AG08396 (cell line): Measurements from ENCODE around the gene DIABLO.
A peak's percentile ranks its signal among the peaks of the same experiment; 100 is the strongest.
"Not testable (repeated sequence)": the region's sequence is repeated elsewhere in the genome, so short reads cannot be mapped to it uniquely, and the experiment has no call there.

Experiments used
- DNase-seq: peaks from one replicate; pipeline ENCODE4 v3.0.0; 2012; ENCODE audit warnings: low spot score, mixed read lengths

DIABLO gene

DNA sequence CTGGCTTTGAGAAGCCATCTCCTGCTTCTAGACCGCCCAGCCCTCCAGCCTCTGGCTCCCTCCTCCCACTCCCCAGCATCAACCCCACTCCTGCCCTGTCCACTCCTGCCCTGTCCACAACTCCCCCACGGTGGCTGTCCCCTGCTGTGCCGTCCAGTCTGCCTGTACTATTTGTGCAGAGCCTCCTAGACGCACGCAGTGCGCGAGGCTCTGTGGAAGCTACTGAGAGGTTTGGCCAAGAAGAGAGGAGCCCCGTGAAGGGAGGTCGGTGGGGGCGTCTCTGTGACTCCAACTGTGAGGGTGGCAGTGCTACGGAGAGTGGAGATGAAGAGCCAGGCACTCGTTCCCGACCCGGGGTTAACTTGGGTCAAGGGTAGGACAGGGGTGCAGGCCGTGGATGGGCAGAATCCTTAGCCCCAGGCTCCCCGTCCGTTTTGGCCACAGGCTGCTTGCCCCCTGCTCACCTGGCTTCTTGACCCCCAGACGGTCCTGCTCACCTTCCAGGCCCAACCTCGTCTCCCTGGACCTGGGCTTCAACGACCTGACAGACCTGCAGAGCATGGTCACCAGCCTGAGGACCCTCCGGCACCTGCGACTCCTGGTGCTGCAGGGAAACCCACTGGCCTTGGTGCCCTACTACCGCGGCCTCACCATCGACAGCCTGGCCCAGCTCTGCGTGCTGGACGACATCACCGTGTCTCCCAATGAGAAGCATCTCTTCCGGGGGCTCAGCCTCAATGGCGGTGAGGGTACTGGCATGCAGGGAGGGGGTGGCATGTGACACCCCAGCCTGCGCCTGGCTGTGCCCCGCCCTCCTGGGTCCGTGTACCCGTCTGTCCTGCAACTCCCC lies 36.0 kb downstream of the DIABLO start:
- no peak for DNase-seq

DNA sequence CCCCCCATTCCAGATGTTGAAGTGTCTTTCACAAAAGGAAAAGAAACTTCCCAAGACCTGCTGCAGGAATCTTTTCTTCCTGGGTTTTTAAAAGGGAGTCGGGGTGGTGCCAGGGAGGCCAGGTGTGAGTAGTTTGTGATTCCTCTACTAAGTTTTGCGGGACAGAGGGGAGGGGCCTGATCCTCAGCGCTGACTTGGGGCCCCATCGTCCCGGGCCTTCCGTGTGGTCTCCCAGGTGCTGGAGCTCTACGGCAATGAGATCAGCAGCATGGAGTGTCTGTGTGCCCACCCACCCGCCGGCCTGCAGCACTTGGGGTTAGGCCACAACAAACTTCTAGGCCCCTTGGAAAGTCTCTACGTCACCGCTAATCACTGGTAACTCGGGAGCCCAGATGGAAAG lies 38.4 kb downstream of the DIABLO start:
- DNase-seq, result no peak

DNA sequence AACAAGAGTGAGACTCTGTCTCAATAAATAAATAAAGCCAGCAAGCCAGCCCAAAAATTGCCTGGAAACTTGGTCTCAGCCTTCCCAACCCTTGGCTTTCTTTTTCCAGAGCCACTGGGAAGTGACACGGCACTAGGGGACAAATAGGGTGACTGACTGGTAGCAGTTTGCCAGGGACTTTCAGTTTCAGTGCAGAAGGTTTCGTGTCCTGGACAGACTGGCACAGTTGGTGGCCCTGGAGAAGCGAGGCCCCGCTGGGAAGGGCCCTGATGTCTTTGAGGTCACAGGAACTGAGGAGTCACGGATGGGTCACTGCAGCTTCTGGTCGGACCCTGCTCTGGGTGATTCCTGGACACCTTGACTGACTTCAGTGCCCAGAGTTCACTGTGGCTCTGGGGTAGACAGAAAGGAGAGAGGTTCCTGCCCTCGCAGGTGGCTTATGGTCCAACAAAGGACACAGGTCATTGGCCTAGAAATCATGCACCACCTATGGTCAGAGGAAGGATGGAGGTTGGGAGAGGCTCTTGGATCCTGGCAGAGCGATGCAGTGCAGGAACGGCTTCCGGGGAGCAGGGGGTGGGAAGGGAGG lies 40.3 kb downstream of the DIABLO start:
- DNase-seq, result no peak

GRCh38 chr12:122185079-122185478 lies 40.8 kb downstream of the DIABLO start:
- no peak for DNase-seq

- no peak for DNase-seq
Observed at GRCh38 chr12:122184517-122184916, 41.3 kb downstream of the DIABLO start.

GRCh38 chr12:122183588-122183940 lies 42.3 kb downstream of the DIABLO start:
- no peak for DNase-seq

GRCh38 chr12:122182887-122183587 lies 42.8 kb downstream of the DIABLO start, which contains the start of gene LRRC43:
Gene LRRC43, plus strand, starts transcription at chr12:122183123. Its CDS starts 22 bp downstream, at chr12:122183145.
- peak; percentile 50 for DNase-seq

- DNase-seq, result not testable (repeated sequence)
Observed at GRCh38 chr12:122176473-122176872, 49.4 kb downstream of the DIABLO start.

DNA sequence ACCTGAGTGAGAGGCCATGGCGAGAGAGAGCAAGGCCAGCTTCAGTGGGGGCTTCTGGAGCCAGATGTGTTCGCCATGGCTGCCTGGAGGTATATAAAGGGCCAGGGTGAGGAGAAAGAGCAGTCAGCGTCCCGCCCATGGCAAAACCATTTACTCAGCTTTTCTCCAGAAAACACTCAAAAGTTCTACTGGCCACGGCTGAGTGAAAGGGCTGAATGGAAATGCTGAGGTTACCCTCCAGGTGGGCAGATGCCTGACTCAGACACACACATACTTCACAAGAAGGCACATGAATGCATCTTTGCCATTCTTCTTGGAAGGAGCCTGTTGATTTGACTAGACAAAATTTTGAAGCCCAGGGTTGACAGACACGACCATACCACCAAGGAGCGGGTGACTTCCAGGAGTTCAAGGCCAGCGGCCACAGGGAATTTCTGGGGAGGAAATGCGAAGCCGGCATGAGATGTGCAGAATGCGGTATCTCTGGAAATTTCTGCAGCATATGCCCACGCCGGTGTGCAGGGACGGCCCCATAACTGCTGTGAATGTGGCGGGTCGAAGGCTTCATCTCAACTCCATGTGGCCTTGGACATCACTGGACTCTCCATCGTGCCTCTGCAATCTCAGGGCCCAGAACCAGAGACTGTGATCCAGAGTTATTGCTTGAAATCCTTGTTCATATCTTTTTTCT lies 51.6 kb downstream of the DIABLO start, which contains the start of gene IL31:
Gene IL31 (minus strand): TSS at position 67 of the 691 bp plus-strand sequence. CDS start 49 bp downstream, at position 18.
- no peak for DNase-seq

GRCh38 chr12:122172262-122172939 lies 53.5 kb downstream of the DIABLO start:
- no peak for DNase-seq

DNA sequence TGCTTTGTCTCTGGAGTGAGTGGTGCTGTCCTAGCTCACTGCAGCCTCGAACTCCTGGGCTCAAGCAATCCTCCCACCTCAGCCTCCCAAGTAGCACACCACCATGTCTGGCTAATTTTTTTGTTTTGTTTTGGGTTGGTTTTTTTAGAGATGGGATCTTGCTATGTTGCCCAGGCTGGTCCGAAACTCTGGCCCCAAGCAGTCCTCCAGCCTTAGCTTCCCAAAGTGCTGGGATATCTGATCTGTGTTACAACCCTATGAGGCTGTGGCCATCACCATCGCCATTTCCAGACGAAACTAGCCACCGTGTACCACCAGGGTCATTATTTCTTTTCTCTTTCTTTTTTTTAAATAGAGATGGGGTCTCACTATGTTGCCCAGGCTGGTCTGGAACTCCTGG lies 54.5 kb downstream of the DIABLO start:
- no peak for DNase-seq

GRCh38 chr12:122168492-122168891 lies 57.4 kb downstream of the DIABLO start:
- no peak for DNase-seq

- DNase-seq, result no peak
Observed at GRCh38 chr12:122167356-122167925, 58.4 kb downstream of the DIABLO start.

DNA sequence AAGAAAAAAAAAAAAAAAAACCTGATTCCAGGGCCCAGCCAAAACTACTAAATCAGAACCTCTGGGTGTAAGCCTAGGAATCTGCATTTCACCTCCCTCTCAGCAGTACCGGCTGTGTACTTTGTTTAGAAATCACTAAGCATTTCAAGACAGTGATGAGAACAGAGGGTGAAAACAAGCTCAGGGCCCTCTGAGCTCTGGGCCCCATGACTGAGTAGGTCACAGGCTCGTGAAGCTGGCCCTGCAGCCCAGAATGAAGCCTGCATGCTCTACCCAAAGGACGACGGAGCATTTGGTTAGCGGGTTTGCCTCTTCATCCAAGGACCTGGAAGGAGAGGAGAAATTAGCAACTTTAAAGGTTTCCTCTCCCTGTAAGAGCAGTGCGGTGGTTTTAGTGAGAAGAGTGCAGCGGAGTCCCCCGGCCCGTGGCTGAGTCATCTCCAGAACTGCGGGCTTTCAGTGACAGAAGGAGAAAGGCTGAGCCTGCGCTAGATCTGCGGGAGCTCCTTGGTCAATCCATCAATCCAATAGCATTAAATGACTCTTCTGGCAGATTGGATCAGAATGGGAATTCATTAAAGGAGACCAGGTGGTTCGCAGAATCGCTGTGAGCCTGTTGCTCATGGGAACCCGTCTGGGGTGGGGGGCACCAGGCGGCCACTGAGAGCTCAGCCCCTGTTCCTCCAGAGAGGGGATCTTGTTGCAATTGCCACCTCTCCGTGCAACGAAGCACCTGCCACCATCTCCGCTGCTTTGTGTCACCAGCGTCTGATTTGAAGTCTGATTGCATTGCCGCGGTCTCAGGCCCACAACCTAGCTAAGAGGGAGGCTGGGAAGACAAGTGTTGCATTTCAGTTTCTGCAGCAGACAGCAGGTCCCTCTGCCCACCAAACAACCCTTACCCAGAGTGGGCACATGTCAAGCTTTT lies 59.2 kb downstream of the DIABLO start:
- DNase-seq, result no peak

- DNase-seq, result no peak
Observed at GRCh38 chr12:122162976-122163375, 62.9 kb downstream of the DIABLO start.

DNA sequence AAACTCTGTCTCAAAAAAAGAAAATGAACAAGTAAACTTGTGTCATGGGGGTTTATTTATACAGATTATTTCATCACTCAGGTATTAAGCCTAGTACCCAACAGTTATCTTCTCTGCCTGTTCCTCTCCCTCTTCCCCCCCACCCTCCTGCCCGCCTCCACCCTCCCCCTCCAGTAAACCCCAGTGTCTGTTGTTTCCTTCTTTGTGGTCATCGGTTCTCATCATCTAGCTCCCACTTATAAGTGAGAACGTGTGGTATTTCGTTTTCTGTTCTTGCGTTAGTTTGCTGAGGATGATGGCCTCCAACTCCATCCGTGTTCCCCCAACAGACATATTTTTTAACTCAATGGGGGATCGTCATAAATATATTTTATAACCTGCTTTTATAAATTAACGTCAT lies 64.2 kb downstream of the DIABLO start:
- no peak for DNase-seq

DNA sequence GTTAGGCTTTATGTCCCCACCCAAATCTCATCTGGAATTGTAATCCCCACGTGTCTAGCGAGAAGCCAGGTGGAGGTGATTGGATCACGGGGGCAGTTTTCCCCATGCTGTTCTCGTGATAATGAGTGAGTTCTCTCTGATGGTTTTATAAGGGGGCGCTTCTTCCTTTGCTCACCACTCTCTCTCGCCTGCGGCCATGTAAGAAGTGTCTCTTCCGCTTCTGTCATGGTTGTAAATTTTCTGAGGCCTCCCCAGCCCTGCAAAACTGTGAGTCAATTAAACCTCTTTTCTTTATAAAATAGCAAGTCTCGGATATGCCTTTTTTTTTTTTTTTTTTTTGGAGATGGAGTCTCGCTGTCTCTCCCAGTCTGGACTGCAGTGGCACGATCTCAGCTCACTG lies 65.1 kb downstream of the DIABLO start:
- no peak for DNase-seq

- no peak for DNase-seq
Observed at GRCh38 chr12:122159882-122160281, 66.0 kb downstream of the DIABLO start.

GRCh38 chr12:122158700-122159285 lies 67.1 kb downstream of the DIABLO start:
- no peak for DNase-seq
